HEK293 (cell line): ENCODE measurements around the gene FOSB.

Experiments
- CTCF ChIA-PET: fragments of 350-600 bp; formaldehyde crosslinking; extraction: SDS; loops from one replicate; lab custom pipeline; 2021; ENCODE audit warnings: antibody characterized with exemption; lab: Yijun Ruan, JAX
- POLR2A ChIA-PET: fragments of 300-600 bp; formaldehyde crosslinking; extraction: SDS; loops from one replicate; lab custom pipeline; 2020; ENCODE audit warnings: antibody characterized with exemption, inconsistent platforms; lab: Yijun Ruan, JAX
- H3K27ac ChIP-seq: fragments of 200-500 bp; sonication (Bioruptor generic); 2 replicates; pipeline ENCODE4 v1.5.1; 2014; ENCODE audit warnings: low read depth, low read length, control low read depth, inconsistent platforms; ENCODE audit errors: extremely low read depth
- H3K36me3 ChIP-seq, 2 experiments: fragments of 200-500 bp in 1 of 2; sonication (Bioruptor generic) in 1 of 2; 1 replicate in 1 of 2; 2 replicates in 1 of 2; pipeline ENCODE4 v1.5.1; 2014 to 2017; ENCODE audit warnings: inconsistent platforms in 2 of 2, low read length in 2 of 2; ENCODE audit not compliant: control insufficient read depth in 2 of 2, insufficient read depth in 1 of 2
- H3K4me1 ChIP-seq: fragments of 200-500 bp; sonication (Bioruptor generic); 2 replicates; pipeline ENCODE4 v1.5.1; 2014; ENCODE audit warnings: mild to moderate bottlenecking, low read length, inconsistent platforms; ENCODE audit not compliant: control insufficient read depth, insufficient read depth
- H3K4me3 ChIP-seq: 2 replicates; pipeline ENCODE4 v1.5.1; 2011; ENCODE audit warnings: low read depth, mild to moderate bottlenecking, control low read depth, low read length, moderate library complexity
- H3K9me3 ChIP-seq: fragments of 200-500 bp; sonication (Bioruptor generic); 2 replicates; pipeline ENCODE4 v1.5.1; 2014; ENCODE audit warnings: low read depth, low read length, inconsistent platforms; ENCODE audit not compliant: control insufficient read depth, insufficient read depth
- EGR2 ChIP-seq: fragments of 450-650 bp; formaldehyde crosslinking; IDR thresholded peaks from 2 replicates; pipeline ENCODE4 v1.5.1; 2016; ENCODE audit warnings: low read depth, missing biosample characterization, missing genetic modification characterization
- GLIS2 ChIP-seq: fragments of 450-650 bp; formaldehyde crosslinking; IDR thresholded peaks from 2 replicates; pipeline ENCODE4 v1.5.1; 2016; ENCODE audit warnings: missing biosample characterization, missing genetic modification characterization
- HOXD13 ChIP-seq: sonication (generic); formaldehyde crosslinking; IDR thresholded peaks from 2 replicates; pipeline ENCODE4 v1.8.0; 2022; ENCODE audit warnings: missing genetic modification reagents, borderline replicate concordance
- KLF10 ChIP-seq: fragments of 450-650 bp; IDR thresholded peaks from 2 replicates; pipeline ENCODE4 v1.5.1; 2018; ENCODE audit warnings: missing biosample characterization, mild to moderate bottlenecking, missing genetic modification characterization
- PRDM10 ChIP-seq: fragments of 450-650 bp; formaldehyde crosslinking; IDR thresholded peaks from 2 replicates; pipeline ENCODE4 v1.5.1; 2016; ENCODE audit warnings: missing biosample characterization, missing genetic modification characterization
- SP3 ChIP-seq: fragments of 450-650 bp; formaldehyde crosslinking; IDR thresholded peaks from 2 replicates; pipeline ENCODE4 v1.5.1; 2016; ENCODE audit warnings: missing biosample characterization, missing genetic modification characterization
- ZBTB21 ChIP-seq: fragments of 450-650 bp; formaldehyde crosslinking; IDR thresholded peaks from 2 replicates; pipeline ENCODE4 v1.5.1; 2017; ENCODE audit warnings: missing biosample characterization, missing genetic modification characterization
- ZBTB26 ChIP-seq: fragments of 450-650 bp; formaldehyde crosslinking; optimal IDR thresholded peaks from 2 replicates; pipeline ENCODE3; 2016; ENCODE audit warnings: missing biosample characterization, mild to moderate bottlenecking, missing genetic modification characterization
- ZFHX2 ChIP-seq: fragments of 450-650 bp; formaldehyde crosslinking; conservative IDR thresholded peaks from 2 replicates; pipeline ENCODE4 v1.5.1; 2016; ENCODE audit warnings: missing biosample characterization, missing genetic modification characterization
- ZIC2 ChIP-seq: fragments of 450-650 bp; formaldehyde crosslinking; IDR thresholded peaks from 2 replicates; pipeline ENCODE4 v1.5.1; 2016; ENCODE audit warnings: missing biosample characterization, missing genetic modification characterization
- ZNF16 ChIP-seq: fragments of 450-650 bp; formaldehyde crosslinking; IDR thresholded peaks from 2 replicates; pipeline ENCODE4 v1.5.1; 2016; ENCODE audit warnings: low read depth, missing biosample characterization, missing genetic modification characterization
- ZNF184 ChIP-seq: fragments of 450-650 bp; IDR thresholded peaks from 2 replicates; pipeline ENCODE4 v1.5.1; 2018; ENCODE audit warnings: missing biosample characterization, mild to moderate bottlenecking, missing genetic modification characterization
- ZNF394 ChIP-seq: fragments of 450-650 bp; formaldehyde crosslinking; IDR thresholded peaks from 2 replicates; pipeline ENCODE4 v1.5.1; 2016; ENCODE audit warnings: missing biosample characterization, missing genetic modification characterization, mild to moderate bottlenecking, moderate library complexity, borderline replicate concordance
- ZNF398 ChIP-seq: fragments of 450-650 bp; formaldehyde crosslinking; IDR thresholded peaks from 2 replicates; pipeline ENCODE4 v1.5.1; 2017; ENCODE audit warnings: missing biosample characterization, missing genetic modification characterization
- ZNF600 ChIP-seq: fragments of 450-650 bp; formaldehyde crosslinking; IDR thresholded peaks from 2 replicates; pipeline ENCODE4 v1.5.1; 2016; ENCODE audit warnings: missing biosample characterization, missing genetic modification characterization

Gene FOSB

GRCh38 chr19:45469945-45470761 lies 2.4 kb downstream of the FOSB start:
- CTCF ChIA-PET, result interaction anchor here (0.6 to 7.6 kb wide), 8 partner anchors 9 to 184 kb away, joined by 3 to 86 read pairs (median 10); no protein-coding TSS in a partner anchor

GRCh38 chr19:45470762-45471081 lies 2.9 kb downstream of the FOSB start:
- no peak overlapping the region for H3K4me3 ChIP-seq
- TF ChIP-seq ZNF184 (tag by site-specific recombination) (no peak), ZNF16 (tag by site-specific recombination) (no peak), HOXD13 (CRISPR knock-in tag) (no peak)
- CTCF ChIA-PET, result interaction anchor here (0.6 to 7.6 kb wide), 3 partner anchors 15 to 184 kb away, joined by 3 to 86 read pairs (median 11); no protein-coding TSS in a partner anchor
- no peaks in the 10 kb centered on the region for H3K9me3 ChIP-seq
- H3K27ac ChIP-seq, result no peak overlapping the region
- POLR2A ChIA-PET, result interaction anchor here (0.5 kb wide), 1 partner anchor 16 kb away, joined by 4 read pairs; no protein-coding TSS in a partner anchor
- peaks cover 5% of the 10 kb centered on the region; the same call in 1 of the 2 replicates for H3K4me1 ChIP-seq
- no peaks in the 10 kb centered on the region for H3K36me3 ChIP-seq

More at GRCh38 chr19:45469945-45470761, 2.4 kb downstream of the FOSB start:
- POLR2A ChIA-PET, result interaction anchor here (0.5 to 3.1 kb wide), 9 partner anchors 8 to 251 kb away, joined by 3 to 52 read pairs (median 8); no protein-coding TSS in a partner anchor
- TF ChIP-seq ZNF600 (tag by site-specific recombination) (0 out of 2 replicates have a peak, but pooled peaks have one; percentile 15), ZNF394 (tag by site-specific recombination) (0 out of 2 replicates have a peak, but pooled peaks have one; percentile 10), SP3 (tag by site-specific recombination) (0 out of 2 replicates have a peak, but pooled peaks have one; percentile 21), GLIS2 (tag by site-specific recombination) (peak; percentile 12; the same call in 1 of the 2 replicates), KLF10 (tag by site-specific recombination) (peak; percentile 10; the same call in 1 of the 2 replicates), ZFHX2 (tag by site-specific recombination) (peak; percentile 67), HOXD13 (CRISPR knock-in tag) (no peak), ZIC2 (tag by site-specific recombination) (0 out of 2 replicates have a peak, but pooled peaks have one; percentile 7), EGR2 (peak; percentile 70; the same call in 1 of the 2 replicates), PRDM10 (tag by site-specific recombination) (peak; percentile 87), ZBTB21 (no peak), ZBTB26 (no peak), ZNF398 (tag by site-specific recombination) (peak; percentile 80)
- Histone ChIP-seq H3K4me3 (peak overlapping the region; percentile 65), H3K4me1 (peaks cover 5% of the 10 kb centered on the region; the same call in 1 of the 2 replicates), H3K27ac (no peak overlapping the region; the same call in 1 of the 2 replicates), H3K9me3 (no peaks in the 10 kb centered on the region), H3K36me3 (no peaks in the 10 kb centered on the region)
